Mesenchymal stem cell (in vitro differentiated cells and primary cell): ENCODE data around the gene DDX47.

Experiments used
- DNase-seq: peaks from one replicate; pipeline ENCODE4 v3.0.0-alpha.2; 2013
- H2AFZ ChIP-seq: one replicate; pipeline ENCODE4 v1.6.1; 2013; ENCODE audit warnings: low read depth, mild to moderate bottlenecking, control low read depth, inconsistent platforms, low read length, moderate library complexity
- H2AK5ac ChIP-seq: 2 replicates; pipeline ENCODE4 v1.6.1; 2013; ENCODE audit warnings: low read length, moderate library complexity, mild to moderate bottlenecking, inconsistent platforms; ENCODE audit not compliant: severe bottlenecking
- H2BK120ac ChIP-seq: one replicate; pipeline ENCODE4 v1.6.1; 2013; ENCODE audit warnings: low read depth, mild to moderate bottlenecking, inconsistent platforms, low read length, moderate library complexity
- H2BK12ac ChIP-seq, 2 experiments: one replicate each; pipeline ENCODE4 v1.6.1; 2013; ENCODE audit warnings: inconsistent platforms in 2 of 2, low read length in 2 of 2, mild to moderate bottlenecking in 2 of 2, moderate library complexity in 2 of 2, control low read depth in 1 of 2
- H2BK15ac ChIP-seq: one replicate; pipeline ENCODE4 v1.6.1; 2013; ENCODE audit warnings: mild to moderate bottlenecking, low read depth, inconsistent platforms; ENCODE audit not compliant: poor library complexity, severe bottlenecking
- H2BK5ac ChIP-seq: 2 replicates; pipeline ENCODE4 v1.6.1; 2013; ENCODE audit warnings: low read depth, mild to moderate bottlenecking, low read length, control low read depth, inconsistent platforms; ENCODE audit not compliant: poor library complexity, severe bottlenecking
- H3K14ac ChIP-seq, 2 experiments: one replicate each; pipeline ENCODE4 v1.6.1; 2013; ENCODE audit warnings: inconsistent platforms in 2 of 2, low read length in 2 of 2, control low read depth in 1 of 2, mild to moderate bottlenecking in 1 of 2, moderate library complexity in 1 of 2
- H3K18ac ChIP-seq, 2 experiments: one replicate each; pipeline ENCODE4 v1.6.1; 2013; ENCODE audit warnings: inconsistent platforms in 2 of 2, low read length in 2 of 2, control low read depth in 1 of 2, low read depth in 1 of 2, mild to moderate bottlenecking in 1 of 2
- H3K23ac ChIP-seq, 2 experiments: one replicate each; pipeline ENCODE4 v1.6.1; 2013; ENCODE audit warnings: inconsistent platforms in 2 of 2, low read length in 2 of 2, mild to moderate bottlenecking in 2 of 2, moderate library complexity in 2 of 2, control low read depth in 1 of 2
- H3K27ac ChIP-seq: 2 replicates; pipeline ENCODE4 v1.5.1; 2013; ENCODE audit warnings: mild to moderate bottlenecking, moderate library complexity, low read length, control low read depth, inconsistent platforms; ENCODE audit not compliant: poor library complexity, severe bottlenecking
- H3K27me3 ChIP-seq, 2 experiments: 2 replicates each; pipeline versions ENCODE4 v1.6.1 to v1.7.0; 2013; ENCODE audit warnings: low read length in 2 of 2, mild to moderate bottlenecking in 2 of 2, moderate library complexity in 2 of 2, control low read depth in 1 of 2, inconsistent platforms in 1 of 2; ENCODE audit not compliant: control insufficient read depth in 1 of 2, insufficient read depth in 1 of 2
- H3K36me3 ChIP-seq, 2 experiments: 2 replicates each; pipeline versions ENCODE4 v1.6.1 to v1.7.0; 2013; ENCODE audit warnings: low read length in 2 of 2, control low read depth in 1 of 2, inconsistent platforms in 1 of 2, low read depth in 1 of 2, mild to moderate bottlenecking in 1 of 2; ENCODE audit not compliant: insufficient read depth in 2 of 2, control insufficient read depth in 1 of 2
- H3K4ac ChIP-seq, 2 experiments: one replicate each; pipeline ENCODE4 v1.6.1; 2013; ENCODE audit warnings: inconsistent platforms in 2 of 2, low read length in 2 of 2, mild to moderate bottlenecking in 2 of 2, moderate library complexity in 2 of 2, control low read depth in 1 of 2, low read depth in 1 of 2
- H3K4me1 ChIP-seq: 2 replicates; pipeline ENCODE4 v1.6.1; 2013; ENCODE audit warnings: low read depth, low read length, control low read depth; ENCODE audit not compliant: control insufficient read depth, insufficient read depth
- H3K4me2 ChIP-seq: 2 replicates; pipeline ENCODE4 v1.6.1; 2013; ENCODE audit warnings: low read length, mild to moderate bottlenecking, inconsistent platforms; ENCODE audit not compliant: poor library complexity, severe bottlenecking
- H3K4me3 ChIP-seq, 2 experiments: 2 replicates each; pipeline versions ENCODE4 v1.5.1 to v1.7.0; 2013; ENCODE audit warnings: low read length in 2 of 2, mild to moderate bottlenecking in 2 of 2, control low read depth in 1 of 2, low read depth in 1 of 2; ENCODE audit not compliant: insufficient read depth in 1 of 2
- H3K79me1 ChIP-seq: replicated peaks from 2 replicates; pipeline ENCODE4 v1.6.1; 2013; ENCODE audit warnings: mild to moderate bottlenecking, control low read depth, low read length, inconsistent platforms; ENCODE audit not compliant: poor library complexity, severe bottlenecking
- H3K9ac ChIP-seq: 2 replicates; pipeline ENCODE4 v1.7.0; 2013; ENCODE audit warnings: mild to moderate bottlenecking, low read length, moderate library complexity
- H3K9me3 ChIP-seq: 2 replicates; pipeline ENCODE4 v1.7.0; 2013; ENCODE audit warnings: mild to moderate bottlenecking, low read length; ENCODE audit not compliant: control insufficient read depth
- H4K8ac ChIP-seq: one replicate; pipeline ENCODE4 v1.6.1; 2013; ENCODE audit warnings: inconsistent platforms, mild to moderate bottlenecking, low read length, moderate library complexity
- H4K91ac ChIP-seq: one replicate; pipeline ENCODE4 v1.6.1; 2013; ENCODE audit warnings: mild to moderate bottlenecking, low read length, inconsistent platforms
- WGBS: methylation state at CpG from one replicate; pipeline ENCODE4 v1.1.7; 2013; ENCODE audit warnings: mixed read lengths; 5-methylcytosine and 5-hydroxymethylcytosine counted together

Gene DDX47

DNA sequence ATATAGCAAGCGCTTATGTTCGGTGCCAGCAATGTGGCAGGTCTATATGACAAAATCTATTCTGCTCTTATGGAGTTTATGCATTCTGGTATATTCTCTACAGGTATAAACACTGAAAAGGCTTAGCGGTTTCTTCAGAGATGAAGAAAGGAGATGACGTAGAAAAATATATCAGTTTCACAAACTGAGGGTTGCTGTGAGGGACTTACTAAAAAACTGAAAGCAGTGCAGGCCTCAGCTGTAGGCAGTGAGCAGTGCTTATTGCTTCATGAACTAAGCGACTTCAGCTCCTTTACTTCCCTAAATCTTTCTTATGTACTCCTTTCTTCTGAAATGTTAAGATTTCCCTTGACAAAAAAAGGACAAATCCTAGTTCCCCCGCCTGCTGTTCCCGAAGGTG, 4.5 kb downstream of the DDX47 start:
- Histone ChIP-seq H2BK5ac (no peak overlapping the region), H2AFZ (no peak overlapping the region), H3K14ac (no peak overlapping the region), H3K79me1 (peaks cover 10% of the 10 kb centered on the region), H3K4me3 (no peak overlapping the region), H3K4me2 (no peak overlapping the region), H4K91ac (no peak overlapping the region), H3K9ac (no peak overlapping the region), H2AK5ac (peak overlapping the region; percentile 53), H2BK12ac (no peak overlapping the region), H4K8ac (no peak overlapping the region), H2BK120ac (no peak overlapping the region), H3K9me3 (no peaks in the 10 kb centered on the region), H3K4me1 (peaks cover 7% of the 10 kb centered on the region), H3K36me3 (peaks cover 0 to 49% of the 10 kb centered on the region in 2 experiments), H3K4ac (no peak overlapping the region), H3K18ac (no peak overlapping the region), H3K27me3 (no peaks in the 10 kb centered on the region), H3K23ac (no peak overlapping the region), H2BK15ac (no peak overlapping the region), H3K27ac (no peak overlapping the region)
- no peak for DNase-seq
- 96% methylated on average over 7 of the region's 7 CpGs for WGBS

DNA sequence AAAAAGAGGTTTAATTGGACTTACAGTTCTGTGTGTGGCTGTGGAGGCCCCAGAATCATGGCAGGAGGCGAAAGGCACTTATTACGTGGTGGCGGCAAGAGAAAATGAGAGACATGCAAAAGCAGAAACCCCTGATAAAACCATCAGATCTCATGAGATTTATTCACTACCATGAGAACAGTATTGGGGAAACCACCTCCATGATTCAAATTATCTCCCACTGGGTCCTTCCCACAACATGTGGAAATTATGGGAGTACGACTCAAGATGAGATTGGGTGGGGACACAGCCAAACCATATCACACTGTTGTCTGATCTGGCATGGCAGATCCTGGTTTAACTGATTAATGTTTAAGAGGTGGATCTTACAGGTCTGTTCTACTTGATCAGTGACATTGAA, 5.6 kb downstream of the DDX47 start:
- H2AFZ ChIP-seq, result no peak overlapping the region
- no peak overlapping the region for H3K14ac ChIP-seq
- peak overlapping the region; percentile 84 for H3K9ac ChIP-seq
- H3K4me3 ChIP-seq, result peak overlapping the region in 1 of 2 experiments; percentile 13
- WGBS, result 94% methylated on average over 2 of the region's 4 CpGs
- H3K23ac ChIP-seq, result no peak overlapping the region
- H2BK15ac ChIP-seq, result no peak overlapping the region
- peaks cover 11% of the 10 kb centered on the region for H3K79me1 ChIP-seq
- peaks cover under 1 to 60% of the 10 kb centered on the region in 2 experiments for H3K36me3 ChIP-seq
- peak overlapping the region; percentile 98 for H3K27ac ChIP-seq
- H3K27me3 ChIP-seq, result no peaks in the 10 kb centered on the region
- no peak overlapping the region for H4K91ac ChIP-seq
- H3K4me1 ChIP-seq, result peaks cover 7% of the 10 kb centered on the region
- H2BK120ac ChIP-seq, result no peak overlapping the region
- peak overlapping the region in 1 of 2 experiments; percentile 26 for H2BK12ac ChIP-seq
- H2BK5ac ChIP-seq, result no peak overlapping the region
- H3K9me3 ChIP-seq, result no peaks in the 10 kb centered on the region
- peak overlapping the region in 1 of 2 experiments; percentile 59 for H3K18ac ChIP-seq
- H3K4me2 ChIP-seq, result no peak overlapping the region
- H3K4ac ChIP-seq, result peak overlapping the region in 1 of 2 experiments; percentile 15
- H4K8ac ChIP-seq, result no peak overlapping the region
- no peak overlapping the region for H2AK5ac ChIP-seq
- DNase-seq, result no peak

DNA sequence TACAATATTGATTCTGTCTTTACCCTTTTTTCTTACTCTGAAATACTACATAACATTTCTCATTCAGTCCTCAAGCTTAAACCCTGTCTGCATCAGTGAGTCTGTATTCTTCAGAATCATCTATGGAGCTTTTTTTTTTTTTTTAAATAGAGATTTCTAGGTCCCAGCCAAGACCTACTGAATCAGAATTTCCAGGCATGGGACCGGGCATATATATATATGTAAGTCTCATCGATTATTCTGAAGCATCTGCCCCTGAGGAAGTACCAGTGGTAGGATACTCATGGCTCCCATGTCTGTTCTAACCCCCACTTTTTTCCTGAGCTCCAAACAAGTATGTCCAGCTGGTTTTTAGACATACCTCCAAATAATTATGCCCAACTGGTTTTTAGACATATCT, 6.1 kb downstream of the DDX47 start:
- DNase-seq, result no peak
- Histone ChIP-seq H2AFZ (no peak overlapping the region), H3K4ac (no peak overlapping the region), H3K36me3 (peaks cover 2 to 65% of the 10 kb centered on the region in 2 experiments), H3K79me1 (peaks cover 14% of the 10 kb centered on the region), H3K4me3 (peak overlapping the region in 1 of 2 experiments; percentile 16), H2BK15ac (no peak overlapping the region), H4K8ac (no peak overlapping the region), H2BK5ac (no peak overlapping the region), H3K23ac (no peak overlapping the region), H3K9ac (peak overlapping the region; percentile 84), H3K14ac (no peak overlapping the region), H3K9me3 (no peaks in the 10 kb centered on the region), H4K91ac (no peak overlapping the region), H3K27me3 (no peaks in the 10 kb centered on the region), H2BK120ac (no peak overlapping the region), H3K4me2 (peak overlapping the region; percentile 20), H2AK5ac (peak overlapping the region; percentile 84), H3K27ac (peak overlapping the region; percentile 98), H3K4me1 (peaks cover 7% of the 10 kb centered on the region), H2BK12ac (no peak overlapping the region), H3K18ac (no peak overlapping the region)
- 95% methylated on average over 2 of the region's 2 CpGs for WGBS

DNA sequence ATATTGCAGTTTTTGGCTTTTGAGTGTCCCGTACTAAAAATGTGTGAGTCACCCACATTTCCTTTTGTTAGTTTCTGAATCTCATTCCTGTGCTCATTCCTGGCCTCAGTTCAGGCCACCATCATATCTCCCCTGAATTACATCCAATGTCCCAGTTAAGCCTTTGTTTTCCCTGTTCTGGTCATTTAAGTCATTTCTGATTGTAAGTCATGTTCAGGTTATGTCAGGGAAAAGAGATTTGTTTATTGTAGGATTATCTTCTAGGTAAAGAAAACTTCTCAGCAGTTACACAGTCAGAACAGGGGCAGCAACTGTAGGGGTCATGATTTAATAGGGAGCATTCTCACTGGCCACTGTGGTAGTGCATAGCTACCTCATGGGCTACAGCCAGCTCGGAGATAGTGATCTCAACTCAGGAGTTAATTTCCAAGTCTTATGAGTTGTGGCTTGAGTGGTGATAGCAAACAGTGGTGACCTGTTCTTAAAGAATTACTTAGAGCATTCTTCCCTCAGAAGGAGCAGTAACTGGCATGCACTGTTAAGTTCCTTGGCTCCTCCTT, 6.7 kb downstream of the DDX47 start:
- peak overlapping the region; percentile 77 for H2BK5ac ChIP-seq
- H3K14ac ChIP-seq, result no peak overlapping the region
- peak overlapping the region; percentile 28 for H3K4me2 ChIP-seq
- H2BK15ac ChIP-seq, result no peak overlapping the region
- peak; percentile 90 for DNase-seq
- H3K9me3 ChIP-seq, result no peaks in the 10 kb centered on the region
- no peak overlapping the region for H2AFZ ChIP-seq
- 6% methylated on average over 2 of the region's 2 CpGs for WGBS
- no peak overlapping the region for H4K91ac ChIP-seq
- peak overlapping the region; percentile 98 for H3K27ac ChIP-seq
- H3K23ac ChIP-seq, result no peak overlapping the region
- no peak overlapping the region for H2AK5ac ChIP-seq
- no peak overlapping the region for H3K4ac ChIP-seq
- no peak overlapping the region for H2BK120ac ChIP-seq
- no peaks in the 10 kb centered on the region for H3K27me3 ChIP-seq
- peak overlapping the region in 1 of 2 experiments; percentile 34 for H3K4me3 ChIP-seq
- H3K9ac ChIP-seq, result peak overlapping the region; percentile 84
- H4K8ac ChIP-seq, result no peak overlapping the region
- no peak overlapping the region for H3K18ac ChIP-seq
- H3K4me1 ChIP-seq, result peaks cover 4% of the 10 kb centered on the region
- peaks cover 3 to 70% of the 10 kb centered on the region in 2 experiments for H3K36me3 ChIP-seq
- no peak overlapping the region for H2BK12ac ChIP-seq
- H3K79me1 ChIP-seq, result peaks cover 14% of the 10 kb centered on the region
